Heart left ventricle (tissue), 16 donors: ENCODE results near the gene AMPD1. TPM values are rescaled to one million over a fixed set of nuclear protein-coding genes. Genes with fewer than 3 reads are reported as not detected.

Experiments
- ATAC-seq, 4 donors: fragments of 200-7000 bp; cut with Tn5 transposase; one replicate each; pipeline ENCODE4 v1.9.1; 2020 to 2022; ENCODE audit warnings: moderate library complexity in 4 of 4, mild to moderate bottlenecking in 3 of 4, moderate number of reproducible peaks in 1 of 4
- DNase-seq, 5 donors: peaks; one replicate each; pipeline ENCODE4 v3.0.0-alpha.2; 2020
- H3K27ac ChIP-seq, 12 donors: fragments of 200-600 bp; sonication (generic) in 4 of 12; one replicate each; pipeline versions ENCODE4 v1.5.0 to v1.8.0; 2016 to 2022; ENCODE audit warnings: mild to moderate bottlenecking in 2 of 12
- H3K27me3 ChIP-seq, 9 donors: fragments of 200-600 bp; sonication (generic) in 2 of 9; one replicate each; pipeline versions ENCODE4 v1.5.1 to v1.8.0; 2016 to 2022; ENCODE audit warnings: mild to moderate bottlenecking in 3 of 9
- H3K36me3 ChIP-seq, 9 donors: fragments of 200-600 bp; sonication (generic) in 2 of 9; one replicate each; pipeline versions ENCODE4 v1.5.0 to v1.8.0; 2018 to 2022; ENCODE audit warnings: mild to moderate bottlenecking in 2 of 9
- H3K4me1 ChIP-seq, 12 donors: fragments of 200-600 bp; sonication (generic) in 4 of 12; one replicate each; pipeline versions ENCODE4 v1.5.0 to v1.8.0; 2016 to 2022; ENCODE audit warnings: mild to moderate bottlenecking in 3 of 12
- H3K4me3 ChIP-seq, 12 donors: fragments of 200-600 bp; sonication (generic) in 4 of 12; one replicate each; pipeline versions ENCODE4 v1.5.0 to v1.8.0; 2017 to 2022; ENCODE audit warnings: mild to moderate bottlenecking in 9 of 12, moderate library complexity in 4 of 12
- H3K9me3 ChIP-seq, 12 donors: fragments of 200-600 bp; sonication (generic) in 4 of 12; one replicate each; pipeline versions ENCODE4 v1.5.0 to v1.8.0; 2016 to 2022; ENCODE audit warnings: mild to moderate bottlenecking in 1 of 12
- CTCF ChIP-seq, 12 donors: fragments of 200-600 bp; sonication (generic) in 4 of 12; IDR thresholded peaks; one replicate each; pipeline versions ENCODE4 v1.5.0 to v1.8.0; 2018 to 2022; ENCODE audit warnings: antibody characterized with exemption in 12 of 12, mild to moderate bottlenecking in 5 of 12
- POLR2A ChIP-seq, 2 donors: fragments of 450-650 bp; IDR thresholded peaks; one replicate each; pipeline ENCODE4 v1.6.1; 2017; ENCODE audit warnings: antibody characterized with exemption in 2 of 2, mild to moderate bottlenecking in 2 of 2, moderate library complexity in 2 of 2
- WGBS, 4 donors: extraction: QIAGEN DNeasy Blood & Tissue Kit in 2 of 4; methylation state at CpG; one replicate each; pipeline versions ENCODE4 v1.1.5 to v1.1.7; 2013 to 2018; 5-methylcytosine and 5-hydroxymethylcytosine counted together
- intact Hi-C, 10 donors: fragments of 100-400 bp; cut with DNase I; formaldehyde crosslinking; loops; one replicate each; pipeline versions ENCODE4 v1.11.1 to v1.14.2; 2022
- polyA plus RNA-seq, 2 donors: library from polyadenylated mRNA; stranded (reverse); fragments of 200-250 nt; gene quantifications; one replicate each; pipeline ENCODE4 v1.2.3, GENCODE V29; 2013
- total RNA-seq, 9 donors: library from RNA; depleted of rRNA in 2 of 9; stranded (reverse); fragments of >200 nt in 2 of 9; fragmentation: NEBNext Ultra II Directional in 3 of 9; extraction: Animal tissue kit (Norgen Biotek cat#: 25700) in 3 of 9; gene quantifications; one replicate each; pipeline versions ENCODE4 v1.1.0 to v1.2.4, GENCODE V29; 2016 to 2023
- donor health status: ischemic (EF 13 %, LVEDD 7.1; RV severe dilation, severe dysfunction).
- donor health status: healthy with polysubstance abuse.
- donor health status: DM: no; HTN: yes; CAD: no.
- donor health status: DM: no; HTN: no; CAD: no.
- donor health status: ischemic (EF 25% LVEDD 6.9; RV normal size, moderate dysfunction).
- donor health status: ischemic (EF 25% LVEDD 5.7; RV mildly dilated, moderate dysfunction).
- donor health status: healthy.
- donor health status: DM: yes; HTN: yes; CAD: no.
- donor health status: ischemic (EF 35%, LVEDD 5.7; RV mildly dilated, moderate dysfunction).
- donor health status: nonischemic (EF 11% LVEDD 7.7; RV severe dilation, severe dysfunction).
- donor health status: DM: yes; HTN: yes; CAD: no.
- donor health status: PGD.
- donor health status: ischemic (EF 29% LVEDD 5.4; RV normal size, mild dysfunction).
- donor health status: nonischemic (EF 23%, LVEDD 6.1; RV moderate dilation, normal function).

The AMPD1 gene
- total and polyA plus RNA-seq, 11 donors = not detected

GRCh38 chr1:114671939-114672275 is 23.4 kb downstream of the AMPD1 start:
- no peak overlapping the region for H3K4me3 ChIP-seq
- no peak overlapping the region for H3K27ac ChIP-seq
- WGBS, 4 donors = 86 to 90% (median 89%) methylated on average over 7 of the region's 7 CpGs
- H3K36me3 ChIP-seq = no peaks in the 10 kb centered on the region
- H3K27me3 ChIP-seq = peaks cover 0 to 4% (median 0%) of the 10 kb centered on the region in 9 donors
- no peak for ATAC-seq
- no peak for TF ChIP-seq POLR2A (IDR thresholded peaks at IDR 0.05)
- no peak for TF ChIP-seq CTCF (IDR thresholded peaks at IDR 0.05)
- no peak for DNase-seq
- intact Hi-C loops = loop anchor here in 7 of 10 donors (2.0 to 10.0 kb wide), 10 partner anchors 85 to 327 kb away; partner anchors contain the start of genes BCAS2 (in 2 of the 7) and TRIM33 (in 1 of the 7)
- H3K9me3 ChIP-seq = no peaks in the 10 kb centered on the region
- H3K4me1 ChIP-seq = peaks cover 0 to 17% (median 4%) of the 10 kb centered on the region in 12 donors

- TF ChIP-seq POLR2A (IDR thresholded peaks at IDR 0.05) = no peak
- peak in 7 of 12 donors; percentile 2 to 45 (median 23) for TF ChIP-seq CTCF (IDR thresholded peaks at IDR 0.05)
- DNase-seq (no peak), ATAC-seq (no peak)
- Histone ChIP-seq H3K4me3 (peak overlapping the region in 5 of 12 donors; percentile 68 to 87 (median 73)), H3K36me3 (no peaks in the 10 kb centered on the region), H3K27me3 (peaks cover 0 to 4% (median 0%) of the 10 kb centered on the region in 9 donors), H3K9me3 (no peaks in the 10 kb centered on the region), H3K27ac (peak overlapping the region in 5 of 12 donors; percentile 84 to 91 (median 88)), H3K4me1 (peaks cover 0 to 17% (median 4%) of the 10 kb centered on the region in 12 donors)
- WGBS, 4 donors = 63 to 76% (median 69%) methylated on average over 9 of the region's 9 CpGs
- intact Hi-C loops = loop anchor here in 7 of 10 donors (2.0 to 10.0 kb wide), 10 partner anchors 84 to 326 kb away; partner anchors contain the start of genes BCAS2 (in 2 of the 7) and TRIM33 (in 1 of the 7)
These were observed 24.1 kb downstream of the AMPD1 start for GRCh38 chr1:114671011-114671938.

- ATAC-seq (peak; percentile 99 to 100 (median 100)), DNase-seq (peak; percentile 95 to 96 (median 95))
- Histone ChIP-seq H3K27ac (peak overlapping the region in 11 of 12 donors; percentile 70 to 91 (median 83)), H3K36me3 (no peaks in the 10 kb centered on the region), H3K4me3 (peak overlapping the region; percentile 45 to 96 (median 76)), H3K9me3 (no peaks in the 10 kb centered on the region), H3K27me3 (peaks cover 0 to 4% (median 0%) of the 10 kb centered on the region in 9 donors), H3K4me1 (peaks cover 0 to 17% (median 4%) of the 10 kb centered on the region in 12 donors)
- TF ChIP-seq POLR2A (IDR thresholded peaks at IDR 0.05) (peak; percentile 49 to 87), CTCF (IDR thresholded peaks at IDR 0.05) (peak in 8 of 12 donors; percentile 8 to 35 (median 23))
- 3 to 5% (median 4%) methylated on average over 32 to 45 of the region's 45 CpGs for WGBS, 4 donors
- intact Hi-C loops = loop anchor here in 7 of 10 donors (2.0 to 10.0 kb wide), 10 partner anchors 83 to 326 kb away; partner anchors contain the start of genes BCAS2 (in 2 of the 7) and TRIM33 (in 1 of the 7)
These were observed 25.0 kb downstream of the AMPD1 start for GRCh38 chr1:114670083-114671010.
